Suprapubic skin (tissue), 4 donors: ENCODE data around the gene PALM2AKAP2. TPM values are rescaled to one million over a fixed set of nuclear protein-coding genes. Genes with fewer than 3 reads are reported as not detected.

Experiments used
- DNase-seq, 2 donors: peaks; one replicate each; pipeline ENCODE4 v3.0.0-alpha.2; 2019; ENCODE audit warnings: low spot score in 2 of 2
- H3K27ac ChIP-seq: fragments of 200-600 bp; sonication (generic); one replicate; pipeline ENCODE4 v1.5.1; 2019
- H3K27me3 ChIP-seq: fragments of 200-600 bp; sonication (generic); one replicate; pipeline ENCODE4 v1.5.1; 2019
- H3K36me3 ChIP-seq: fragments of 200-600 bp; sonication (generic); one replicate; pipeline ENCODE4 v1.5.1; 2019
- H3K4me1 ChIP-seq: fragments of 200-600 bp; sonication (generic); one replicate; pipeline ENCODE4 v1.5.1; 2019
- H3K4me3 ChIP-seq: fragments of 200-600 bp; sonication (generic); one replicate; pipeline ENCODE4 v1.5.1; 2019; ENCODE audit warnings: mild to moderate bottlenecking
- H3K9me3 ChIP-seq: fragments of 200-600 bp; sonication (generic); one replicate; pipeline ENCODE4 v1.5.1; 2019
- EP300 ChIP-seq: sonication (generic); formaldehyde crosslinking; IDR thresholded peaks from one replicate; pipeline ENCODE4 v1.6.1; 2017; ENCODE audit warnings: antibody characterized with exemption
- POLR2A ChIP-seq, 2 donors: fragments of 450-650 bp; IDR thresholded peaks; one replicate each; pipeline ENCODE4 v1.6.1; 2017; ENCODE audit warnings: antibody characterized with exemption in 2 of 2, mild to moderate bottlenecking in 2 of 2, moderate library complexity in 2 of 2
- POLR2AphosphoS5 ChIP-seq, 3 donors: sonication (generic); formaldehyde crosslinking; IDR thresholded peaks; one replicate each; pipeline ENCODE4 v1.6.1; 2017; ENCODE audit warnings: antibody characterized with exemption in 3 of 3
- WGBS: methylation state at CpG from one replicate; pipeline ENCODE4 v1.1.5; 2018; 5-methylcytosine and 5-hydroxymethylcytosine counted together
- total RNA-seq, 4 donors: library from RNA; depleted of rRNA; stranded (reverse); fragments of >200 nt; gene quantifications; one replicate each; pipeline ENCODE4 v1.1.0, GENCODE V29; 2016
- TF ChIP-seq, protein P1 (sequence below), 2 donors: fragments of 200-600 bp in 1 of 2; fragments of 450-650 bp in 1 of 2; sonication (generic) in 1 of 2; IDR thresholded peaks; one replicate each; pipeline ENCODE4 v1.5.1; 2016 to 2019; ENCODE audit warnings: antibody characterized with exemption in 2 of 2, mild to moderate bottlenecking in 1 of 2, moderate library complexity in 1 of 2

PALM2AKAP2 gene
- total RNA-seq, 4 donors from 2014 or later, result 0.30 to 2.5 (median 1.9) TPM

DNA sequence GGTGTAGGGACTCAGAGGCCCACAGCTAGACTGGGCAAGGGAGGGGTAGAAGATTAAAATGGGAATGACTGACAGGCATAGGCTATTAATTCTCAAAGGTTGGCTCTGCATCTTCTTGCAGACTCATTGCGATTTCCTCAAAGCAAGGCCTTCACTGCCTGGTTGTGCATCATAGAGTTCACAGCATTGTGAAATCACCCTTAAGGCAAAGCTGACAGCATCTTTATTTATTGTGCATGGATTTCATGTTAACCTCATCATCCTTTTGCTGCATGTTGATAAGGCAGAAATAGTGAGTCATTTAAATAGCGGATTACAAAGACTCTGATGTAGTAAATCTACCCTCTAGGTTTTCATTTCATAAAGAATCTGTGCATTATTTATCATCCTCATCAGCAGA lies 13.6 kb upstream of the PALM2AKAP2 start:
- no peak for DNase-seq
- H3K27me3 ChIP-seq, result no peaks in the 10 kb centered on the region
- H3K27ac ChIP-seq, result no peak overlapping the region
- TF ChIP-seq POLR2AphosphoS5 (IDR thresholded peaks at IDR 0.05) (no peak), POLR2A (IDR thresholded peaks at IDR 0.05) (no peak), EP300 (no peak)
- TF ChIP-seq, protein P1, sequence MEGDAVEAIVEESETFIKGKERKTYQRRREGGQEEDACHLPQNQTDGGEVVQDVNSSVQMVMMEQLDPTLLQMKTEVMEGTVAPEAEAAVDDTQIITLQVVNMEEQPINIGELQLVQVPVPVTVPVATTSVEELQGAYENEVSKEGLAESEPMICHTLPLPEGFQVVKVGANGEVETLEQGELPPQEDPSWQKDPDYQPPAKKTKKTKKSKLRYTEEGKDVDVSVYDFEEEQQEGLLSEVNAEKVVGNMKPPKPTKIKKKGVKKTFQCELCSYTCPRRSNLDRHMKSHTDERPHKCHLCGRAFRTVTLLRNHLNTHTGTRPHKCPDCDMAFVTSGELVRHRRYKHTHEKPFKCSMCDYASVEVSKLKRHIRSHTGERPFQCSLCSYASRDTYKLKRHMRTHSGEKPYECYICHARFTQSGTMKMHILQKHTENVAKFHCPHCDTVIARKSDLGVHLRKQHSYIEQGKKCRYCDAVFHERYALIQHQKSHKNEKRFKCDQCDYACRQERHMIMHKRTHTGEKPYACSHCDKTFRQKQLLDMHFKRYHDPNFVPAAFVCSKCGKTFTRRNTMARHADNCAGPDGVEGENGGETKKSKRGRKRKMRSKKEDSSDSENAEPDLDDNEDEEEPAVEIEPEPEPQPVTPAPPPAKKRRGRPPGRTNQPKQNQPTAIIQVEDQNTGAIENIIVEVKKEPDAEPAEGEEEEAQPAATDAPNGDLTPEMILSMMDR (IDR thresholded peaks at IDR 0.05), result no peak
- H3K36me3 ChIP-seq, result no peaks in the 10 kb centered on the region
- 44% methylated on average over 2 of the region's 2 CpGs for WGBS
- H3K9me3 ChIP-seq, result no peaks in the 10 kb centered on the region
- no peaks in the 10 kb centered on the region for H3K4me1 ChIP-seq
- H3K4me3 ChIP-seq, result no peak overlapping the region

DNA sequence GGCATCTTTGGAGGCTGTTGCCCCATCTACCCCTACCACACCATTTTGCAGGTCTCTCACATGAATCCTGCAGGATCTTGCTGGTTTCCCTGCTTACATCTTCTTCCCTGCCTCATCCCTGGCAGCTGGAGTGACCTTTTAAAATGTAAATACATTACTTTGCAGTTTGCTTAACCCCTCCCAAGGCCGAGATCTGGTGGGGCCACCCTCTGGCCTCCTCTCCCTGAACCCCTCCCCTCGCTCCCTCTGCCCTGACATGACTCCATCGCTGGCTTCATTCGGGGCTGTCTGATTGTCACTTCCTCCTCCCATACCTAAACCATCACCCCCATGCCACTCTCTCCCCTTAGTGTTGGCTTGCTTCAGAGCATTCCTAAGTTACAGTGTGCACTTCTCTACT lies 12.6 kb upstream of the PALM2AKAP2 start:
- H3K4me1 ChIP-seq, result peaks cover 4% of the 10 kb centered on the region
- DNase-seq, result no peak
- no peak overlapping the region for H3K27ac ChIP-seq
- no peaks in the 10 kb centered on the region for H3K36me3 ChIP-seq
- H3K9me3 ChIP-seq, result no peaks in the 10 kb centered on the region
- TF ChIP-seq EP300 (no peak), POLR2AphosphoS5 (IDR thresholded peaks at IDR 0.05) (no peak), POLR2A (IDR thresholded peaks at IDR 0.05) (no peak)
- TF ChIP-seq, protein P1 (IDR thresholded peaks at IDR 0.05), result no peak
- peaks cover 7% of the 10 kb centered on the region for H3K27me3 ChIP-seq
- H3K4me3 ChIP-seq, result no peak overlapping the region
- 64% methylated on average over 4 of the region's 4 CpGs for WGBS

DNA sequence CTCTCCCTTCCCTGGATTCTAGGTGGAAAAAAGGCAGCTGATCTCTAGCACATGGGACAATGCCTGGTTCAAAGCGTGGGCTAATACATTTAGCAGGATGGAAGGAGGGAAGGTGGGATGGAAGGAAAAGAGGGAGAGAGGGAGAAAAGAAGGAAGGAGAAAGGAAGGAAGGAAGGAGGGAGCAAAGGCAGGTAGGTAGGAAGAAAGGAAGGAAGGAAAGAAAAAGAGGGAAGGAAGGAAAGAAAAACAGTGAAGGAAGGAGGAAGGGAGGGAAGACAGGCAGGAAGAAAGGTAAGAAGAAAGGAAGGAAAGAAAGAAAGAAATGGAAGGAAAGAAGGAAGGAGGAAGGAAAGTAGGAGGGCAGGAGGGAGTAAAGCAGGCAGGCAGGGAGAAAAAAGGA lies 12.2 kb upstream of the PALM2AKAP2 start:
- WGBS, result 100% methylated on average over 1 of the region's 1 CpG
- Histone ChIP-seq H3K27me3 (peaks cover 7% of the 10 kb centered on the region), H3K4me1 (peaks cover 4% of the 10 kb centered on the region), H3K27ac (no peak overlapping the region), H3K4me3 (no peak overlapping the region), H3K9me3 (no peaks in the 10 kb centered on the region), H3K36me3 (no peaks in the 10 kb centered on the region)
- DNase-seq, result no peak
- TF ChIP-seq EP300, result no peak
- no peak for TF ChIP-seq POLR2AphosphoS5 (IDR thresholded peaks at IDR 0.05)
- TF ChIP-seq POLR2A (IDR thresholded peaks at IDR 0.05), result no peak
- TF ChIP-seq, protein P1 (IDR thresholded peaks at IDR 0.05), result no peak

DNA sequence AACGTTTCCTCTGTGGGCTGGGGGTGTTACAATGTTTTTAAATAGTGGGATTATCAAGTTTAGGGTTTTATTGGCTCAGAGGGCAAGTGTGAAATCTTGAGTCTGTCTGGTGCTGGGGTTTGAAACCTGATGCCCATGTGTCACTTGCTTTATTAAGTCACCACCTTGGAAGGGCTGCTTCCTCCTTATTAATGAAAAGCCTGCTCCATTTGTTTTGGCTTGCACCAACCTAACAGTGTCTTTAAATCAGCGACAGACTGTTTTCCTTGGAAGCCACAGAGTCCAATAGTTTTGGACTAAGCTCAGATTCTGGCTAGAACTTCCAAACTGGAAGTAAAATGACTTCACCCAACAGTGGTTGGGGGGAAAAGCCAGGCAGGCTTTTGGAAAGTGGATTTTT lies 10.7 kb upstream of the PALM2AKAP2 start:
- H3K36me3 ChIP-seq, result no peaks in the 10 kb centered on the region
- DNase-seq, result no peak
- H3K9me3 ChIP-seq, result no peaks in the 10 kb centered on the region
- H3K27me3 ChIP-seq, result peaks cover 7% of the 10 kb centered on the region
- H3K27ac ChIP-seq, result no peak overlapping the region
- no peak for TF ChIP-seq POLR2A (IDR thresholded peaks at IDR 0.05)
- TF ChIP-seq POLR2AphosphoS5 (IDR thresholded peaks at IDR 0.05), result no peak
- no peak for TF ChIP-seq EP300
- TF ChIP-seq, protein P1 (IDR thresholded peaks at IDR 0.05), result no peak
- H3K4me1 ChIP-seq, result peaks cover 4% of the 10 kb centered on the region
- WGBS, result 38% methylated on average over 2 of the region's 2 CpGs
- H3K4me3 ChIP-seq, result no peak overlapping the region

DNA sequence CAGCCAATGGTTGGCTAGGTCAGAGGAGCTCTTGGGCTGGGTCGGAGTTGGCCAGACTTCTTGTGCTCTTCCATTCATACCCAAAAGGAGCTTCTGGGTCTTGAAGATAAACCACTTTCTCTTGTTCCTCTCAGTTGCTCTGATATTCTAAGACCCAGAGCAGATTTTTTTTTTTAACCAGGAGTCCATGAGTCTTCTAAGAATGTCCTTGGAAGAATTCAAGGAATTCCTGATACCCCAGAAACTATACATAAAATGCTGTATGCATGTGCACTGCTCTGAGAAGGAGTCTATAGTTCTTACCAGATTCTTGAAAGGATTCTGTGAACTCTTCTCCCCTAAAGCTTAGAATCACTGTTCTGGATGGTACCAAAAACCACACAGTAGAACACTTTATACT lies 9.9 kb upstream of the PALM2AKAP2 start:
- peaks cover 7% of the 10 kb centered on the region for H3K27me3 ChIP-seq
- H3K4me1 ChIP-seq, result peaks cover 4% of the 10 kb centered on the region
- H3K36me3 ChIP-seq, result no peaks in the 10 kb centered on the region
- WGBS, result 80% methylated on average over 1 of the region's 1 CpG
- no peak overlapping the region for H3K27ac ChIP-seq
- no peaks in the 10 kb centered on the region for H3K9me3 ChIP-seq
- DNase-seq, result no peak
- TF ChIP-seq, protein P1 (IDR thresholded peaks at IDR 0.05), result no peak
- TF ChIP-seq EP300 (no peak), POLR2AphosphoS5 (IDR thresholded peaks at IDR 0.05) (no peak), POLR2A (IDR thresholded peaks at IDR 0.05) (no peak)
- H3K4me3 ChIP-seq, result no peak overlapping the region
